A172 (cell line): ENCODE data around the gene TTC7B. TPM values are rescaled to one million over a fixed set of nuclear protein-coding genes. Genes with fewer than 3 reads are reported as not detected.
"Not testable (repeated sequence)": the region's sequence is repeated elsewhere in the genome, so short reads cannot be mapped to it uniquely, and the experiment has no call there.

Experiments
- DNase-seq: peaks from one replicate; pipeline ENCODE4 v3.0.0-alpha.2; 2015; ENCODE audit warnings: low spot score
- total RNA-seq: library from RNA; depleted of rRNA; stranded (reverse); fragments of >200 nt; shearing (Covaris generic); gene quantifications from 2 replicates; pipeline ENCODE4 v1.2.3, GENCODE V29; 2014

Gene TTC7B
- total RNA-seq, 1 experiment from 2014 or later: 40.2 TPM

DNA sequence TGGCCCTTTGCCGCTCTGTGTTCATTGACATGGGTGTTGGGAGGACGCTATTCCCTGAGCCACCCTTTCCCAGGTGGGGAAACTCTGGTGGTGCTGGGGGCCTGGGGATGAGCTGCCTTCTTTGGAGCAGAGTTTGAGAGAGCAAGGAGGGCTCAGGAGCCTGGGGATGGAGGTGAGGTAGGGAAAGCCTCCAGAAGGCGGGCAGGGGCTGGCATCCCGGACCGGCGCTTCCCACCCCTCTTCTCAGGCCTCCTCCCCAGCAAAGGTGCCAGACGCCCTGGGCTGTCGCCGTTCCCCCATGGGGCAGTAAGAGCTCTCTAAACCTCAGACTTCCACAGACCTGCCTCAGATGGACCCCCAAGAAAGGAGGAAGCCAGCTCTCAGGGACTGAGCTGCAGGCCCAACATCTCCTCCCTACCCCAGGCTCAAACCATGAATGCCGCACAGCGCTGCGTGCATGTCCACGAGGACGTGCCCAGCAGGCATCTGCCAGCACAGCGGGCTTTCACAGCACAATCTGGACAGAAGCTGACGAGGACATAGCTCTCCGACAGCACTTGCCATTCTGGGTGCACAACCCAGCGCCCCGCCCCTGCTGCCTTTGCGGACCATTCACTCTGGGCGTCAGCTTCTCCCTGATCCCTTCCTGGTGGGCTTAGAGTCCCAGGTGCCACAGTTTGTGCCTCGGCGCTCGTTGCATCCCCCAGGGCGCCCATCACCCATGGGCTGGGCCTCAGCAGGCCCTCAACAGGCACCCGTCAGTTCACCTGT, 14.9 kb upstream of the TTC7B start:
- no peak for DNase-seq

DNA sequence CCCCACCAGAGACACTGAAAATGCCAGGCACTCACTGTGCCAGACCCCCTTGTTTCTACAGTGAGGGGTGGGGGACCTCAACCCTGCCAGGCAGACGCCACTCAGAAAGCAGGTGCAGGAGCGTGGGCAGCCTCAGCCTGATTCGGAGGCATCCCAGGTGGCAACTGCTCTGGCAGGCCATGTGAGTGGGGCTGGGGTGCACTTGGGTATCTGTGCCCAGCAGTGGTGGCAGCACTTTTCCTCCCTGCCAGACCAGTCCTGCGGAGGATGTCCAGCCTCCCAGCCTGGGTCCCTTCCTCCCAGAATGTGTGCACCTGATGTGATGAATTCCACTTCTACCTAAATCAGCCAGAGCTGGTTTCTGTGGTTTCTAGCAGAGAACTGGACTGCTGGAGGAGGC, 13.4 kb upstream of the TTC7B start:
- no peak for DNase-seq

DNA sequence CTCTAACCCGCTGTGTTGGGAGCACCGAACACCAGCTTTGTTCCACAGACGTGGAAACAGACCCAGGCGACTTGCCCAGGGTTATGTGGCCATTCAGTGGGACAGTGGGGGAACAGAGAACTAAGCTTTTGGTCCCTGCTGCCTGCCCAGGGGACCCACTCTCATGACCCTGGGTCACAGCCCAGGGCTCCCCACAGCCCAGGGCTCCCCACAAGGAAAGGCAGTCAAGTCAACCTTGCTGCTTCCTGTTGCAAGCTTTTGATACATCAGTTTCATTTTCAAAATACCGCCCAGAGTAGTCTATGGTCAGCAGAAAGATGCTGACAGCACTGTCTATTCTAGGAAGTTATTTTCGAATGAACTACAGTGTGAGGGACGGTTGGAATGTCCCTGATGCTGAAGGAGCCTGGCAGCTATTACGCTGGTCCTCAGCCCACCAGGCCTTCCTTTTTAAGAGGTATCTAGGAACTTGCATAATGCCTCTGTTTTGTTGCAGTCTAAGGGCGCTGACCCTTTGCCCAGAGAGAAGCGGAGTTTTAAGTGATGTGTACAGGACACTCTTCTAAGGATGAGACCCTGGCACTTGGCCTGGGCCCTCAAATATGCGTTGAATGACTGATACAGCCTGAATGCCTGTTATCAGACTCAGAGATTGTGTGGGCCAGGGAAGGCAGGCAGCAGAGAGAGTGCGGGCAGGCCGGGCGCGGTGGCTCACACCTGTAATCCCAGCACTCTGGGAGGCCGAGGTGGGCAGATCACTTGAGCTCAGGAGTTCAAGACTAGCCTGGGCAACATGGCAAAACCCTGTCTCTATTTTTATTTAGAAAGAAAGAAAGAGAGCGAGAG, 12.6 kb upstream of the TTC7B start:
- DNase-seq: no peak

DNA sequence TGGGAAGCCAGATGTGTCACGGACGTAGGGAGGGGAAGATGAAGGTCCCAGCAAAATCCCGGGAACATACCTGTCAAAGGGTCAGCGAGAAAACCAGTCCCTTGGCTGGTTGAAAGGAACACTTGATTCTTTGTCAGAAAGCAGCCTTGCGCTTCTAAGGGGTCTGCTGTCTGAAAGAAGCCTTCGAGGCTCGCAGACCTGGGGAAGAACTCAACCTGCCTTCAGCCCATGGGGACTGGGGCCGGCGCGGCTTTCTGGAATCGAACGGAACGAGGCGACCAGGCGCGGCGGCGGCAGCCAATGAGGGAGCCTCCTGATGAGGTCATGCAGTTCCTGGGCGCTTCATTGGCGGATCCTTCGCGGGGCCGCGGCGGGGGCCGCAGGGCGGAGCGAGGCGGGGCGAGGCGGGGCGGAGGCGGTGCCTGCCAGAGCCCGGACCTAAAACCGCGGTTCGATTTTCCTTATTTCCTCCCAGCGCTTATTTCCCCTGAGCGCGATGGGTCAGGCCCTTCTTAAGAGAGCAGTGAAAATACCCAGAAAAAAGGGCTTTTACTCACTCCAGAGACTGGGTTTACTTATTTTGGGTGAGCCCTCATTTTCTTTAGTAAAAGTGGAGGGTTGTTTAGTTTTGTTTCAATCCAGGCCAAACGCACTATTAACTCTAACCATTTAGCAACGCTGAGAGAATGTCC, 11.8 kb upstream of the TTC7B start:
- DNase-seq: peak; percentile 90

DNA sequence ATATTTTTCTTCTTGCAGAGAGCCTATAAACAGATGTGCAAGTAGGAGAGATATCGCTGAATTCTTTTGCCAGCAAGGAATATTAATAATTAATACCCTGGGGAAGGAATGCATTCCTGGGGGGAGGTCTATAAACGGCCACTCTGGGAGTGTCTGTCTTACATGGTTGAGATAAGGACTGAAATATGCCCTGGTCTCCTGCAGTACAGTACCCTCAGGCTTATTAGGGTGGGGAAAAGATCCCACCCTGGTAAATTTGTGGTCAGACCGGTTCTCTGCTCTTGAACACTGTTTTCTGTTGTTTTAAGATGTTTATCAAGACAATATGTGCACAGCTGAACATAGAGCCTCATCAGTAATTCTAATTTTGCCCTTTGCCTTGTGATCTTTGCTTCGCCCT, 7.3 kb upstream of the TTC7B start:
- DNase-seq: not testable (repeated sequence)

DNA sequence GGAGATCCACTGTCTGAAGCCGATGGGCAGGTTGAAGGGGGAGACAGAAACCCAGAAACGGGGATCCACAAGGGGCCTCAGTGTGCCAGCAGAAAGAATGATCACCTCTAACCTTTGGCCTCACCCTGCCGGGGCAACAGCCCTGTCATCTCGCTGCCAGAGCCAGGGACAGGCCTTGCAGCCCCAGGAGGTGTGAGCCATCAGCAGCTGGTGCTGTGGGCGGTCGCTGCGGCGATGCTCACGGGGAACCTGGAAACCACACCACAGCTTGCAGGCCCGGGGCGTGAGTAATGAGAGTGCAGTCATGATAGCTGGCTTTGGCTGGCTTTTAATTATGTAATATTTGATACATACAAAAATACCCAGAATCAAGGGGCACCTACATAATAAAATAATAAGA, 4.7 kb upstream of the TTC7B start:
- peak; percentile 81 for DNase-seq

DNA sequence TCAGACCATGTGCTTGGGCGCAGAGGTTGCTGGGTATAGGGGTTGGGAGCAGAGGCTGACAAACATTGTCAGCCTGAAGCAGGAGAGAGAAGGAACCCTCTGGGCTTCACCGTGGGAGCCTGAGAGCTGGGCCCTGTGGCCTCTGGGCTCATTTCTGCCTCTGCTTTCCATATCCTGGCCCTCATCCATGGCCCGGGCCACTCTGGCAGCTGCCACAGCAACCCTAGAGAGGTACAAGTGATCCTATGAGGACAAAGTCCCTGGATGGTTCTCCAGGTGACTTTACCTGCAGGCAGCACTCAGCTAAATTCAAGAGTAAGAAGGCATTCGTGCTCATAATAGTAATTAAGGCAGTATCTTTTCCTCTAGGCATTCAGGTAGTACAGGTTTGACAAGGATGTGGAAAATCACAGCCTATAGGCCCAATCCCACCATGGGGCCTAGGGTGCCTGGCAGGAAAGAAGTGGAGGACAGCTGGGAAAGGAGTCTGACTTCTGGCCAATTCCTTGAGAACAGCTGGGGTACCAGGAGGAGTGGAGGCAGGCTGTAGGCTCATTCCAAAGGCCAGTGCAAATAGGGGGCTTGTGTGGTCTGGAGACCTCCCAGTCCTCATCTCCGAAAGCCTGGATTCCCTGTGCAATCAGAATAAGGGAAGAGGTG, 3.6 kb upstream of the TTC7B start:
- DNase-seq: no peak

DNA sequence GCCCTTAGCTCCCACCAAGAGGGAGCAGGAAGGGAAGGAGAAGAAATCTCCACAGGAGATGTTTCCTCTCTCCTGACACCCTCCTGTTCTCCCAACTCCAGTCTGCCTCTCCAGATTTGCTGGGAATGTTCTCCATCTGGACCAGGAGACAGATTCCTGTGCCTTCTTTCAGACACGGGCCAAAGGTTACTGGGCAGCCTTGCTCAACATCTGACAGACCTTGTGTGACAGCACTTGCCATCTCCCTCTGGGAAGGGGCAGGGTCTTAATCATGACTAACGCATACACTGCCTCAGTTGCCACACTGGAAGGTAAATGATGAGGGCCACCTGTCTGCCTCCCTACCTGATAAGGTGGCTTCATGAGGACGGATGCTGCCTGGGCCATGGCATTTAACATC, 2.5 kb upstream of the TTC7B start:
- DNase-seq: no peak

DNA sequence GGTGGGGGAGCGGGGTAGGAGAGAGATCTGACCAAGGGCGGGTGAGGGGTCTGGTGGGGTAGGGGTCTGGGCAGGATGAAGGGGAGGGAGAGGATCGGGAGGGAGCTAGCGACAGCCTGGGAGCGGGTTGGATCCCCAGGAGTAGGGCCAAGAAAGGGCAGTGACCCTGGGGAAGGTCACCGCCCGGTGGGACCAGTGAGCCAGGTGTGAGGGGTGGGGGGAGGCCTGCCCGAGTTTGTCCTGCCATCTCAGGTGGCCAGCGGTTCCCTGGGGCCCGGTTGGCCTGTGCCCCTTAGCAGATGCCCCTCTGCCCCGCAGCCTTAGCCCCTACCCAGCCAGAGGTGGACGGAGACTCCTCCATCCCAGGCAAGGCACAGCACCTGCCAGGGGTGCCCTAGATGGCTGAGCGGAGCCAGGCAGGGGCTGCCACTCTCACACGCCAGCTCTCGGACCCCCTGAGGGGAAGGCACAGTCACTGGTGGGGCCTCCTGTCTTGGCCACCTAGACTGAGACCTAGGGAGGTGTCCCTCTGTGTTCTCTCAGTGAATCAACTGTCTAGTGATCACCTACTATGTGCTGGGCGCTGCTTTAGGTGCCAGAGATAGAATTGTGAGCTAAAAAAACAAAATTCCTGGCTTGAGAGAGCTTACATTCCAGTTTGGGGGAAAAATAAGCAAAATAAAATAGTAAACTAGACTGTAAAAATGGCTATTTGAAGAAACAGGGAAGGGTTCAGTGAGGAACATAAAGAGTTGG, 629 bp upstream of the TTC7B start:
- no peak for DNase-seq

DNA sequence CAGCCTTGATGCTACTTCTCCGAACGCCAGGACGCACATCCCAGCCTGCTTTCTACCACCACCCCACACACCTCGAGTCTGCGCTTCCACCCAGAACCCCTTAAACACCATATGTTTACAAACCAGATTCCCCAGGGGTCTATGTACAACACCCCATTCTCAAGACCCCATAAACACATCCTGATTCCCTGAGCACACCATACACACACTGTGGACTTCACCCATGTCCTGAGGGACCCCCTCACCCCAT, 733 bp downstream of the TTC7B start:
- DNase-seq: no peak

DNA sequence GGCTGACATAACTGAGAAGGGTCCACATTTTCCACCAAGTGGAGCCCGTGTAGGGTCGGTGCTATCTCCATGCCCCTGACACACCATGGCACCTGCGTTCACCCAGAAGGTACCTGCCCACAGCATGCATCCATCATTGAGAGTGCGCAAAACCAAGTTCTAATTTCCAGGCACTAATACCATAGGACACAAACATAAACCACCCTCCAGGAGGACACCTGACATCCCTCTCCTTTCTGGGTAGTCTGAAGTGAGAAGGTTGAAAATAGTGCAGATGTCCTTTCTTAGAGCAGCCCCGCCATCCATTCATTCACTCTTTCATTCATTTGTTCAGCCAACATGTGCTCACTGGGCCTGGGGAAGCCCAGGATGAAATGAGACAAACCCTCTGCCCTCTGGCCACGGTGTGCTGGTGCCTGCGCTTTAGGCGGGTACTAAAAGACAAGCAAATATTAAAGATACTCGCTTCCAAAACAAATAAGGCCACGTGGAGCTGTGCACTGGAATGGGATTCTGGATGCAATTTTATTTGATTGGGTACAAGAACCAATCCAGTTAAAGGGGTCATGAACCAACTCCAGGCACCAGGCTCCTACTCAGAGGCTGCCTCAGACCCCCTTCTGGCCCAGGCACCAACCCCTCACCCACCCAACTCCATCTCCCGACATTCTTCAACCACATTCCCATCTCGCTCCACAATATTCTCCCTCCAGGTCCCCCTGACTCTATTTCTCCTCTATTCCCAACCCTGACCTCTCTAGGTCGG, 1.2 kb downstream of the TTC7B start:
- DNase-seq: no peak

DNA sequence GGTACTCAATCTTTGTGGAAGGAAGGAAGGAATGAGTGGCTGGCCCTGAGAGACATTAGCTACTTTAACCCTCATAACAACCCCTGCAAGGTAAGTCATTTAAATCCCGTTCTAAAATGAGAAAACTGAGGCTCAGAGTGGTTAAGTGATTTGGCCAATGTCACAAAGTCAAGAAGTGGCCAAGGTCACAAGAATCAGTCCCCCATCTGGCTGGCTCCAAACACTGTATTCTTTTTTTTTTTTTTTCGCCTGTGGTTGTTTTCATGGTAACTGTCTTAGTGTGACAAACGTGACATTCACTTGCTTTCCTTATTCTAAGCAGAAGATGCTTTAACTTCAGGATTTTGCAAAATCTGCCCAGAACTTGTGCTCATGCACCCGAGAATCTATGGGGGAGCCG, 2.8 kb downstream of the TTC7B start:
- DNase-seq: no peak

DNA sequence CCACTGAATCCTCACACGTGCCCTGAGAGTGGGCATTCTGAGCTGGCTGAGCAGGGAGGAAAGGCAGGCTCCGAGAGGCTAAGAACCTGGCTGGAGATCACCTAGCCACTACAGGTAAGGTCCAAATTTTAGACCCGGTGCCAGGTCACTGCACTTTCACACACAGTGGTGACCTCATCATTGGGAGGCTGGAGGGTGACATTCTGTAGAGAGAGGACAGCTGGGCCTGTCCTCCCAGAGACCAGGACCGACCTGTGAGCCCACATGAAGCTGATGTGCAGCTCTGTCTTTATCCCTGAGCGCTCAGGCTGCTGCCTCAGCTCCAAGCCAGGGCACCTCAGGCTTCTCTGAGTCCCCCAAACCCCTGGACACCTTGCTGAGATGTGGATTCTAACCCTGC, 4.1 kb downstream of the TTC7B start:
- no peak for DNase-seq

DNA sequence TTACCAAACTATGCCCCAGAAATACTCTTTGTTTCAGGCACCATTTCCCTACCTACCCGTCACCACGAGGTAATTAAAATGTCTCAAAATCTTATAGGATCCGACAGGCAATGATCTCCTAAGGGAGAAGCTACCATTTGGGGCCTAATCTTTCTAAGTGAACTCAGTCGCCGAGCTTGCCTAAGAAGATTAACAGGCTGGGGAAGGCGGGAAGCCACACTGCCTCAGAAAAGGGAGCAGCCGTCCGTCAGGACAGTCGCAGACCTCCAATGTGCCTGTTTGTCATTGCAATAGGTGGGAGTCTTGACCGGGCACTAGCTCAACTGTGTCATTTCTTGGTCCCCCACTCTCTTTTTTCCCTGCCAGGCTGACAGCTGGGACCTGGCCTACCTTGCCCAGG, 4.6 kb downstream of the TTC7B start:
- no peak for DNase-seq

DNA sequence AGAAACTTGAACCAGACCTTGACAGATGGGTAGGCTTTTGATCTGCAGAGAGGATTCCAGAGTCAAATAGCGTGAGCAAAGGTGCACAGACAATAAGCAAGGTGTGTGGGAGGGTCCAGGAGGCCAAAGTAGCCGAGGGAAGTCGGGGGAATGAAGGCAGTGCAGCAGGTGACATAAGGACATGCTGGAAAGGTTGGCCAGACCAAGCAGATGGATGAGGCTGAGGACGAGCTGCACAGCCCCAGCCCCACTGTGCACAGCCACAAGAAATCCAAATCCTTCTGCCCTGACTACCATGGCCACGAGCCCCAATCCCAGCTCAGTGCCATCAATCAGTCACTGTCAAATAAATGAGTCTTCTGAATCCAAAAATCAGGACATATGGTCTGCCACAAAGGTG, 5.4 kb downstream of the TTC7B start:
- no peak for DNase-seq

DNA sequence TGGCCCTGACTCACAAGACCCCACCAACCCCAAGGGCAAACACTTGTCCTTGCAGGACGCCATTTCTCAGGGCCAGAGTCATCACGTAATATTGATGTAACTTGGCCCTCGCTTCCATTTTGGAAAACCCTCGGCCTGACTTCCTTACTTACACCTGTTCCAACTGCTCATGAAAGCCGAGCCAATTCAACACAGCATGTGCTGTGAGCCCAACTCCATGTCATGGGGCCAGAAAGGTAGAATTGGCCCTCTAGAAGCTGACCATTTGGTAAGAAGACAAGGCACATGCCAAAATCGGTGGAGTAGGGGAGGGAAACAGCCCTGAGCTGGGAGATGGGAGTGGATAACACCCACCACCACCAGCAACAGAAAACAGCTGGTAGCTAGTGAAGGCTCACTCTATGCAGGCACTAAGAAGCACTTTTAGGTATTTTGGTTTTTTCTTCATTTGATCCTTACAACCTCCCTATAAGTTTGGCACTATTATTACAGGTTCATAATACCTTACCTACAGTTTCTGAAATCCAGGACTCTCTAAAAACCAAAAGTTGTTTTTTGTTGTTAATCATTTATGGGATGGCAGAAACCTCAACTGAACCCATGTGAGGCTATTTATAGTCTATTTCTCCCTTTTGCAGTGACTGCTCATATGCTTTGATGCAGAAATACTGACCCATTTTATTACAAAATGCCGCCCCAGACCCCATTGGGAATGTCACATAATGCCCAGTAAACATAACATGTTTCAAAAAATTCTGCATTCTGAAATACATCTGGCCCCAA, 6.5 kb downstream of the TTC7B start:
- DNase-seq: no peak

DNA sequence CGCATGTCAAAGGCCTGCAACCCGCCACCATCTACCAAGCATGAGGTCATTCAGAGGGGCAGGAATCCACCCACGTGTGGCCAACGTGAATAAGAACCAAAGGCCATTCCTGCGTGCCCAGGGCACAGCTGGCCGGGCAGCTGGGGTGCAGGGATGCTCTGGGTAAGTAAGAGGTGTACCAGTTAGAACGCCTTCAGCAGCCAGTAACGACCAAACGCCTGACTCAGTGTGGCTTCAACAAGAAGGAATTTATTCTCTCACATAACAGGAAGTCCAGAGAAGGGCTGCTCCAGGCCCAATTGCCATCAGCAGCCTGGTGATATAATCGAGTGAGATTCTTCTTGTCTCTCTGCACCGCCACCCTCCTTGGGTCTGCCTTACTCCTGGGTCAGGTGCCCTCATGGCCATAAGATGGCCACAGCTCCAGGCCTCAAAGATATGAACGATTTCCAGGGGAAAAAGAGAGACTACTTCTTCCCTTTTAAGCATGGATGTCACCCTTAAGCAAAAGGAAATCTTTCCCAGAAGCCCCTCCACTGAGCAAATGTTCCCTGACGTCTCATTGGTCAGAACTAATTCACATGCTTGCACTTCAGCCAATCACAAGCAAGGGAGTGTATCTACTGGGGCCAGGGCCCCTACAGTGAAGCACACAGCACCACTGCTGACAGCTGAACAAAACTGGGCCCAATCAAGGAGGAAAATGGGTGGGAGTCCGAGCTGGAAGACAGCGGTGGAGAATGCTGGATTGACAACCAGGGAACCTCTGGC, 7.3 kb downstream of the TTC7B start:
- no peak for DNase-seq

DNA sequence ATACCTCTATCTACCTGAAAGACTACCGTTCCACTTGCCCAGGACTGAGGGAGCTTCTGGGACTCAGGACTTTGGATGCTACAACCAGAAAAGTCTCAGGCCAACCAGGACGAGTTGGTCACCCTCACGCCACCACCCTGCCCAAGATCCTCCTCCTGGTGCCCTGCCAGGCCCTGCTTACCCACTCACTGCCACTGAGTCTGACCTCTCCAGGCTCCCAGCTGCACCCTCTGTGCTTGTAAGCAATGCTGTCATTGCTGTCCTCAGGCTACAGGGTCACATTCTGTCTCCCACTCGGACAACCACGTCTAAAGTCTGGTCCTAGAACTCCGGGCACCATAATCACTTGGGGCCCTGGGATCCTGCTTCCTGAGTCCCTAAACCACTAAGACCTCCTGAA, 9.2 kb downstream of the TTC7B start:
- DNase-seq: no peak
